WTC11 (cell line): Measurements from ENCODE around the gene PHYHD1. TPM values are rescaled to one million over a fixed set of nuclear protein-coding genes. Genes with fewer than 3 reads are reported as not detected.

ENCODE experiments used
- ATAC-seq: fragments of 200-7000 bp; cut with Tn5 transposase; 2 replicates; pipeline ENCODE4 v1.10.0; 2021; ENCODE audit warnings: mild to moderate bottlenecking, moderate library complexity
- CTCF ChIA-PET: fragments of 300-600 bp; sonication (Branson Sonifier 250); formaldehyde crosslinking; loops from one replicate; lab custom pipeline; 2021; ENCODE audit warnings: antibody characterized with exemption; lab: Charles Lee
- POLR2A ChIA-PET: fragments of 350-600 bp; sonication (Branson Sonifier 250); formaldehyde crosslinking; loops from one replicate; lab custom pipeline; 2021; ENCODE audit warnings: antibody characterized with exemption; lab: Charles Lee
- DNase-seq: peaks from one replicate; pipeline ENCODE4 v3.0.0; 2021; ENCODE audit warnings: low spot score
- H3K27ac Mint-ChIP-seq: 2 replicates; pipeline ENCODE4 v1.8.0; 2021; ENCODE audit warnings: mixed read lengths
- H3K27me3 Mint-ChIP-seq: 2 replicates; pipeline ENCODE4 v1.8.0; 2021; ENCODE audit warnings: low read depth, mild to moderate bottlenecking, moderate library complexity, mixed read lengths
- H3K36me3 Mint-ChIP-seq: 2 replicates; pipeline ENCODE4 v1.8.0; 2021; ENCODE audit warnings: mixed read lengths
- H3K4me1 Mint-ChIP-seq: 2 replicates; pipeline ENCODE4 v1.8.0; 2022; ENCODE audit warnings: mixed read lengths
- H3K4me3 Mint-ChIP-seq: 2 replicates; pipeline ENCODE4 v1.8.0; 2021; ENCODE audit warnings: mild to moderate bottlenecking, moderate library complexity, mixed read lengths
- H3K9me3 Mint-ChIP-seq: 2 replicates; pipeline ENCODE4 v1.8.0; 2021; ENCODE audit warnings: mixed read lengths
- E2F1 ChIP-seq: sonication (generic); formaldehyde crosslinking; IDR thresholded peaks from 2 replicates; pipeline ENCODE4 v1.8.0; 2022; ENCODE audit warnings: mild to moderate bottlenecking, missing genetic modification reagents
- ETV6 ChIP-seq: sonication (generic); formaldehyde crosslinking; IDR thresholded peaks from 2 replicates; pipeline ENCODE4 v1.8.1; 2022; ENCODE audit warnings: mild to moderate bottlenecking, missing genetic modification reagents
- JUN ChIP-seq: sonication (generic); formaldehyde crosslinking; IDR thresholded peaks from 2 replicates; pipeline ENCODE4 v1.8.0; 2023; ENCODE audit warnings: mild to moderate bottlenecking, missing genetic modification reagents
- MXD4 ChIP-seq: fragments of 250-450 bp; sonication (Bioruptor Pico); IDR thresholded peaks from 2 replicates; pipeline ENCODE4 v1.8.0; 2021; ENCODE audit warnings: mild to moderate bottlenecking, moderate library complexity, borderline replicate concordance
- NFE2L1 ChIP-seq: sonication (generic); formaldehyde crosslinking; IDR thresholded peaks from 2 replicates; pipeline ENCODE4 v1.8.1; 2023; ENCODE audit warnings: missing genetic modification reagents
- PRDM15 ChIP-seq: sonication (generic); formaldehyde crosslinking; IDR thresholded peaks from 2 replicates; pipeline ENCODE4 v1.8.0; 2022; ENCODE audit warnings: missing genetic modification reagents
- PRRX2 ChIP-seq: fragments of 250-450 bp; sonication (Bioruptor Pico); IDR thresholded peaks from 2 replicates; pipeline ENCODE4 v1.8.0; 2021; ENCODE audit warnings: mild to moderate bottlenecking
- TCF7 ChIP-seq: sonication (generic); formaldehyde crosslinking; IDR thresholded peaks from 2 replicates; pipeline ENCODE4 v1.8.0; 2022; ENCODE audit warnings: mild to moderate bottlenecking, low read depth, missing genetic modification reagents, moderate library complexity
- TEAD4 ChIP-seq: sonication (generic); formaldehyde crosslinking; IDR thresholded peaks from 2 replicates; pipeline ENCODE4 v1.8.0; 2022; ENCODE audit warnings: mild to moderate bottlenecking, missing genetic modification reagents
- ZNF121 ChIP-seq: sonication (generic); formaldehyde crosslinking; IDR thresholded peaks from 2 replicates; pipeline ENCODE4 v1.8.0; 2023; ENCODE audit warnings: missing genetic modification reagents
- ZNF219 ChIP-seq: sonication (generic); formaldehyde crosslinking; IDR thresholded peaks from 2 replicates; pipeline ENCODE4 v1.8.0; 2023; ENCODE audit warnings: missing genetic modification reagents, mild to moderate bottlenecking, borderline replicate concordance
- ZNF281 ChIP-seq: sonication (generic); formaldehyde crosslinking; IDR thresholded peaks from 2 replicates; pipeline ENCODE4 v1.8.0; 2023; ENCODE audit warnings: mild to moderate bottlenecking, missing genetic modification reagents
- ZNF423 ChIP-seq: fragments of 250-450 bp; sonication (Bioruptor Pico); IDR thresholded peaks from 2 replicates; pipeline ENCODE4 v2.1.2; 2022; ENCODE audit warnings: mild to moderate bottlenecking, moderate library complexity
- ZNF532 ChIP-seq: fragments of 250-450 bp; sonication (Bioruptor Pico); IDR thresholded peaks from 2 replicates; pipeline ENCODE4 v1.9.0; 2021; ENCODE audit warnings: mild to moderate bottlenecking, borderline replicate concordance
- total RNA-seq: library from RNA; stranded (reverse); gene quantifications from 3 replicates; pipeline ENCODE4 v1.2.3, GENCODE V29; 2021
- TF ChIP-seq, protein P1 (sequence below): sonication (generic); formaldehyde crosslinking; IDR thresholded peaks from 2 replicates; pipeline ENCODE4 v1.8.0; 2022; ENCODE audit warnings: mild to moderate bottlenecking, missing genetic modification reagents
- TF ChIP-seq, protein P2 (sequence below): sonication (generic); formaldehyde crosslinking; IDR thresholded peaks from 2 replicates; pipeline ENCODE4 v1.8.1; 2022; ENCODE audit warnings: low read depth, missing genetic modification reagents, borderline replicate concordance
- TF ChIP-seq, protein P3 (sequence below): sonication (generic); formaldehyde crosslinking; conservative IDR thresholded peaks from 2 replicates; pipeline ENCODE4 v1.8.1; 2022; ENCODE audit warnings: mild to moderate bottlenecking, missing genetic modification reagents
- TF ChIP-seq, protein P4 (sequence below): sonication (generic); formaldehyde crosslinking; IDR thresholded peaks from 2 replicates; pipeline ENCODE4 v1.8.0; 2023; ENCODE audit warnings: missing genetic modification reagents
- TF ChIP-seq, protein P5 (sequence below): sonication (generic); formaldehyde crosslinking; conservative IDR thresholded peaks from 2 replicates; pipeline ENCODE4 v1.8.1; 2023; ENCODE audit warnings: mild to moderate bottlenecking, low read depth, missing genetic modification reagents, moderate library complexity

The PHYHD1 gene
- total RNA-seq, 1 experiment from 2014 or later = 14.6 TPM

DNA sequence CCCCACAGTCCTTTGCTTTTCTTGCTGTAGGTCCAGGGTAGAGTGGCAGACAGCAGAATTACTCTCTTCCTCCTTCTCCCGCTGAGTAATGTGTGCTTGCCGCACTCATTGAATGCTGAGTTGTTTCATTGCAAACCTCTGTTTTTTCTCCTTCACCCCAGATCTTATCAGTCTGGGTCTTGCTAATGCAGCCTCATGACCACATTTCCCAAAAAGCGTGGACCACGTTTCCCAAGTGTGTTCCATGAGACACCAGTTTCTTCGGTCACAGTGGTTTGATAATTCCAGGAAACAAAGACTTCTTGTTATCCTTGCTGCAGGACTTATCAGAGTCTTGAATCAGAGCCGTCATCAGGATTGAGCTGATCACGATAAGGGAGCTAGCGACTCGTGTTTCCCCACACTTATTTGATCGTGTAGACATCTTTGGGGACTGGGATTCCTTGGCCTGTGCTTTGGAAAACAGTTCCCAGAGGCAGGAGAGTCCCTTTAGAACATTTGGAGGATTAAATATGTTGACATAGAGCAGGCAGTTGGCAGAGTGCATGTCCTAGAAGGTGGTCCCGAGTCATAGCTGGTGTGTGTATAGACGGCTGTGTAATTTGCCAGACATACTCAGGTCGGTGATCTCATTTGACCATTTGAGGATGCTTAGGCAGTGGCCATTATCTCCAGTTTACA, 34.4 kb upstream of the PHYHD1 start:
- no peak for DNase-seq
- TF ChIP-seq ZNF281 (CRISPR knock-in tag) = no peak
- TF ChIP-seq, protein P1, sequence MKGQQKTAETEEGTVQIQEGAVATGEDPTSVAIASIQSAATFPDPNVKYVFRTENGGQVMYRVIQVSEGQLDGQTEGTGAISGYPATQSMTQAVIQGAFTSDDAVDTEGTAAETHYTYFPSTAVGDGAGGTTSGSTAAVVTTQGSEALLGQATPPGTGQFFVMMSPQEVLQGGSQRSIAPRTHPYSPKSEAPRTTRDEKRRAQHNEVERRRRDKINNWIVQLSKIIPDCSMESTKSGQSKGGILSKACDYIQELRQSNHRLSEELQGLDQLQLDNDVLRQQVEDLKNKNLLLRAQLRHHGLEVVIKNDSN (CRISPR knock-in tag) = no peak
- TF ChIP-seq TEAD4 (CRISPR knock-in tag) = no peak
- TF ChIP-seq ZNF121 (CRISPR knock-in tag) = no peak
- TF ChIP-seq E2F1 (CRISPR knock-in tag) = no peak
- TF ChIP-seq, protein P2, sequence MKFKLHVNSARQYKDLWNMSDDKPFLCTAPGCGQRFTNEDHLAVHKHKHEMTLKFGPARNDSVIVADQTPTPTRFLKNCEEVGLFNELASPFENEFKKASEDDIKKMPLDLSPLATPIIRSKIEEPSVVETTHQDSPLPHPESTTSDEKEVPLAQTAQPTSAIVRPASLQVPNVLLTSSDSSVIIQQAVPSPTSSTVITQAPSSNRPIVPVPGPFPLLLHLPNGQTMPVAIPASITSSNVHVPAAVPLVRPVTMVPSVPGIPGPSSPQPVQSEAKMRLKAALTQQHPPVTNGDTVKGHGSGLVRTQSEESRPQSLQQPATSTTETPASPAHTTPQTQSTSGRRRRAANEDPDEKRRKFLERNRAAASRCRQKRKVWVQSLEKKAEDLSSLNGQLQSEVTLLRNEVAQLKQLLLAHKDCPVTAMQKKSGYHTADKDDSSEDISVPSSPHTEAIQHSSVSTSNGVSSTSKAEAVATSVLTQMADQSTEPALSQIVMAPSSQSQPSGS (CRISPR knock-in tag) = no peak
- no peak for TF ChIP-seq ZNF219 (CRISPR knock-in tag)
- TF ChIP-seq, protein P3, sequence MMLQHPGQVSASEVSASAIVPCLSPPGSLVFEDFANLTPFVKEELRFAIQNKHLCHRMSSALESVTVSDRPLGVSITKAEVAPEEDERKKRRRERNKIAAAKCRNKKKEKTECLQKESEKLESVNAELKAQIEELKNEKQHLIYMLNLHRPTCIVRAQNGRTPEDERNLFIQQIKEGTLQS (CRISPR knock-in tag) = no peak
- no peak for TF ChIP-seq NFE2L1 (CRISPR knock-in tag)
- TF ChIP-seq, protein P4, sequence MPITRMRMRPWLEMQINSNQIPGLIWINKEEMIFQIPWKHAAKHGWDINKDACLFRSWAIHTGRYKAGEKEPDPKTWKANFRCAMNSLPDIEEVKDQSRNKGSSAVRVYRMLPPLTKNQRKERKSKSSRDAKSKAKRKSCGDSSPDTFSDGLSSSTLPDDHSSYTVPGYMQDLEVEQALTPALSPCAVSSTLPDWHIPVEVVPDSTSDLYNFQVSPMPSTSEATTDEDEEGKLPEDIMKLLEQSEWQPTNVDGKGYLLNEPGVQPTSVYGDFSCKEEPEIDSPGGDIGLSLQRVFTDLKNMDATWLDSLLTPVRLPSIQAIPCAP (CRISPR knock-in tag) = no peak
- TF ChIP-seq ZNF423 = no peak
- no peak for TF ChIP-seq PRRX2 (CRISPR knock-in tag)
- no peak for TF ChIP-seq TCF7 (CRISPR knock-in tag)
- TF ChIP-seq MXD4 (CRISPR knock-in tag) = no peak
- no peak for TF ChIP-seq PRDM15
- TF ChIP-seq ETV6 (CRISPR knock-in tag) = no peak
- TF ChIP-seq, protein P5, sequence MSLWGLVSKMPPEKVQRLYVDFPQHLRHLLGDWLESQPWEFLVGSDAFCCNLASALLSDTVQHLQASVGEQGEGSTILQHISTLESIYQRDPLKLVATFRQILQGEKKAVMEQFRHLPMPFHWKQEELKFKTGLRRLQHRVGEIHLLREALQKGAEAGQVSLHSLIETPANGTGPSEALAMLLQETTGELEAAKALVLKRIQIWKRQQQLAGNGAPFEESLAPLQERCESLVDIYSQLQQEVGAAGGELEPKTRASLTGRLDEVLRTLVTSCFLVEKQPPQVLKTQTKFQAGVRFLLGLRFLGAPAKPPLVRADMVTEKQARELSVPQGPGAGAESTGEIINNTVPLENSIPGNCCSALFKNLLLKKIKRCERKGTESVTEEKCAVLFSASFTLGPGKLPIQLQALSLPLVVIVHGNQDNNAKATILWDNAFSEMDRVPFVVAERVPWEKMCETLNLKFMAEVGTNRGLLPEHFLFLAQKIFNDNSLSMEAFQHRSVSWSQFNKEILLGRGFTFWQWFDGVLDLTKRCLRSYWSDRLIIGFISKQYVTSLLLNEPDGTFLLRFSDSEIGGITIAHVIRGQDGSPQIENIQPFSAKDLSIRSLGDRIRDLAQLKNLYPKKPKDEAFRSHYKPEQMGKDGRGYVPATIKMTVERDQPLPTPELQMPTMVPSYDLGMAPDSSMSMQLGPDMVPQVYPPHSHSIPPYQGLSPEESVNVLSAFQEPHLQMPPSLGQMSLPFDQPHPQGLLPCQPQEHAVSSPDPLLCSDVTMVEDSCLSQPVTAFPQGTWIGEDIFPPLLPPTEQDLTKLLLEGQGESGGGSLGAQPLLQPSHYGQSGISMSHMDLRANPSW (CRISPR knock-in tag) = no peak
- TF ChIP-seq ZNF532 (CRISPR knock-in tag) = no peak
- TF ChIP-seq JUN = no peak

More for the DNA sequence above, 34.4 kb upstream of the PHYHD1 start:
- Mint-ChIP-seq H3K4me3 (no peak overlapping the region), H3K9me3 (no peaks in the 10 kb centered on the region), H3K27me3 (no peaks in the 10 kb centered on the region), H3K36me3 (peaks cover 23% of the 10 kb centered on the region), H3K27ac (peak overlapping the region; percentile 97), H3K4me1 (peaks cover 59% of the 10 kb centered on the region)
- ChIA-PET CTCF (no interaction called here), POLR2A (no interaction called here)
- no peak for ATAC-seq
